Sigmoid colon (tissue), 4 donors: ENCODE data around the gene ENO2.
A peak's percentile ranks its signal among the peaks of the same experiment; 100 is the strongest.

Source experiments
- CTCF ChIP-seq, 4 experiments: fragments of 450-650 bp in 3 of 4; fragments of 200-600 bp in 1 of 4; IDR thresholded peaks; one replicate each; pipeline ENCODE4 v1.5.1; 2016 to 2019; ENCODE audit warnings: antibody characterized with exemption in 4 of 4, mild to moderate bottlenecking in 3 of 4, moderate library complexity in 2 of 4
- EP300 ChIP-seq, 4 donors: sonication (generic); formaldehyde crosslinking; IDR thresholded peaks; one replicate each; pipeline ENCODE4 v1.6.1; 2017; ENCODE audit warnings: antibody characterized with exemption in 4 of 4
- POLR2A ChIP-seq, 2 donors: fragments of 450-650 bp; IDR thresholded peaks; one replicate each; pipeline ENCODE4 v1.6.1; 2016; ENCODE audit warnings: antibody characterized with exemption in 2 of 2, mild to moderate bottlenecking in 2 of 2, moderate library complexity in 2 of 2
- POLR2AphosphoS5 ChIP-seq, 4 donors: sonication (generic); formaldehyde crosslinking; IDR thresholded peaks; one replicate each; pipeline ENCODE4 v1.6.1; 2017; ENCODE audit warnings: antibody characterized with exemption in 4 of 4

- TF ChIP-seq CTCF (IDR thresholded peaks at IDR 0.05) (no peak), POLR2A (IDR thresholded peaks at IDR 0.05) (no peak), POLR2AphosphoS5 (IDR thresholded peaks at IDR 0.05) (peak; percentile 44 to 75 (median 61)), EP300 (IDR thresholded peaks at IDR 0.05) (no peak)
These were observed at the start of gene ENO2 for GRCh38 chr12:6914246-6914946.
